GM19372 (cell line): ENCODE data around the gene HSD17B12.

Experiments used
- ATAC-seq: cut with Tn5 transposase; IDR thresholded peaks from one replicate; pipeline ENCODE4 v1.9.1; 2021; ENCODE audit warnings: mild to moderate bottlenecking, low read depth, moderate library complexity; ENCODE audit not compliant: unreplicated experiment

HSD17B12 gene

GRCh38 chr11:43790444-43790794 lies 109.9 kb downstream of the HSD17B12 start:
- ATAC-seq: no peak

- no peak for ATAC-seq
These were observed 116.8 kb downstream of the HSD17B12 start for GRCh38 chr11:43797337-43797736.

GRCh38 chr11:43797866-43798265 lies 117.3 kb downstream of the HSD17B12 start:
- no peak for ATAC-seq

- ATAC-seq: no peak
These were observed 122.0 kb downstream of the HSD17B12 start for GRCh38 chr11:43802509-43802908.

GRCh38 chr11:43803766-43804165 lies 123.2 kb downstream of the HSD17B12 start:
- no peak for ATAC-seq

- no peak for ATAC-seq
These were observed 126.4 kb downstream of the HSD17B12 start for GRCh38 chr11:43806976-43807375.

- ATAC-seq: no peak
These were observed 130.5 kb downstream of the HSD17B12 start for GRCh38 chr11:43810929-43811596.

- ATAC-seq: no peak
These were observed 131.9 kb downstream of the HSD17B12 start for GRCh38 chr11:43812471-43812870.

GRCh38 chr11:43818220-43818619 lies 137.7 kb downstream of the HSD17B12 start:
- no peak for ATAC-seq

GRCh38 chr11:43819926-43820325 lies 139.4 kb downstream of the HSD17B12 start:
- no peak for ATAC-seq

- ATAC-seq: no peak
These were observed 142.8 kb downstream of the HSD17B12 start for GRCh38 chr11:43823316-43823715.

GRCh38 chr11:43823851-43824250 lies 143.3 kb downstream of the HSD17B12 start:
- no peak for ATAC-seq

- ATAC-seq: no peak
These were observed 144.8 kb downstream of the HSD17B12 start for GRCh38 chr11:43825217-43825816.

- no peak for ATAC-seq
These were observed 150.4 kb downstream of the HSD17B12 start for GRCh38 chr11:43830928-43831440.

- ATAC-seq: no peak
These were observed 152.0 kb downstream of the HSD17B12 start for GRCh38 chr11:43832536-43832935.

GRCh38 chr11:43833657-43834073 lies 153.1 kb downstream of the HSD17B12 start:
- no peak for ATAC-seq

GRCh38 chr11:43834286-43834685 lies 153.7 kb downstream of the HSD17B12 start:
- no peak for ATAC-seq

GRCh38 chr11:43835104-43835503 lies 154.6 kb downstream of the HSD17B12 start:
- no peak for ATAC-seq

GRCh38 chr11:43837879-43838278 lies 157.3 kb downstream of the HSD17B12 start:
- no peak for ATAC-seq

- ATAC-seq: no peak
These were observed 161.5 kb downstream of the HSD17B12 start for GRCh38 chr11:43842021-43842420.

- no peak for ATAC-seq
These were observed 165.3 kb downstream of the HSD17B12 start for GRCh38 chr11:43845816-43846215.

- no peak for ATAC-seq
These were observed 171.6 kb downstream of the HSD17B12 start for GRCh38 chr11:43852057-43852636.
